Keratinocyte (primary cell): ENCODE data around the gene ZNF503.

ENCODE experiments used
- CTCF ChIP-seq, 3 experiments: IDR thresholded peaks in 1 of 3; conservative IDR thresholded peaks in 1 of 3; optimal IDR thresholded peaks in 1 of 3; 2 replicates in 2 of 3; 3 replicates in 1 of 3; pipeline versions ENCODE3 to v1.5.1; 2011; ENCODE audit warnings: low read length in 3 of 3, mild to moderate bottlenecking in 3 of 3, moderate library complexity in 2 of 3, control low read depth in 1 of 3, inconsistent platforms in 1 of 3; ENCODE audit not compliant: insufficient read depth in 2 of 3; ENCODE audit errors: extremely low read depth in 1 of 3
- EZH2 ChIP-seq: IDR thresholded peaks from one replicate; pipeline ENCODE4 v1.6.1; 2012; ENCODE audit warnings: inconsistent platforms, mild to moderate bottlenecking, low read length, moderate library complexity

GRCh38 chr10:75398200-75398691 lies 3.3 kb downstream of the ZNF503 start:
- no peak for TF ChIP-seq CTCF (optimal IDR thresholded peaks at IDR 0.05 in 1 of 3, IDR thresholded peaks at IDR 0.05 in 1 of 3, conservative IDR thresholded peaks at IDR 0.05 in 1 of 3; ENCODE audit: extremely low read depth in 1 of 3, insufficient read depth in 2 of 3, low read length in 3 of 3)
- no peak for TF ChIP-seq EZH2
